Measurements from ENCODE around the gene SH2B2. TPM values are rescaled to one million over a fixed set of nuclear protein-coding genes. Genes with fewer than 3 reads are reported as not detected.
"Not testable (repeated sequence)": the region's sequence is repeated elsewhere in the genome, so short reads cannot be mapped to it uniquely, and the experiment has no call there.

The SH2B2 gene
- total RNA-seq, 1 donor from 2014 or later: 11.6 TPM

GRCh38 chr7:102300643-102301221 lies 14.1 kb downstream of the SH2B2 start:
- Mint-ChIP-seq H3K9me3 (ENCODE audit: unreplicated experiment) (peaks cover 15% of the 10 kb centered on the region), H3K27ac (ENCODE audit: unreplicated experiment) (no peak overlapping the region), H3K4me3 (ENCODE audit: unreplicated experiment) (no peak overlapping the region), H3K36me3 (ENCODE audit: unreplicated experiment) (no peaks in the 10 kb centered on the region), H3K27me3 (ENCODE audit: unreplicated experiment) (peaks cover 9% of the 10 kb centered on the region), H3K4me1 (ENCODE audit: low read depth, unreplicated experiment) (peaks cover 5% of the 10 kb centered on the region)
- DNase-seq: peak; percentile 70
- TF ChIP-seq CTCF (IDR thresholded peaks at IDR 0.05; ENCODE audit: partially characterized antibody, unreplicated experiment): peak; percentile 71

- H3K9me3 Mint-ChIP-seq (ENCODE audit: unreplicated experiment): peaks cover 15% of the 10 kb centered on the region
- H3K4me3 Mint-ChIP-seq (ENCODE audit: unreplicated experiment); H3K27ac Mint-ChIP-seq (ENCODE audit: unreplicated experiment); DNase-seq; H3K27me3 Mint-ChIP-seq (ENCODE audit: unreplicated experiment); H3K4me1 Mint-ChIP-seq (ENCODE audit: low read depth, unreplicated experiment); H3K36me3 Mint-ChIP-seq (ENCODE audit: unreplicated experiment): not testable (repeated sequence)
These were observed 14.7 kb downstream of the SH2B2 start for GRCh38 chr7:102301367-102301766.

GRCh38 chr7:102302025-102302424 lies 15.4 kb downstream of the SH2B2 start:
- Mint-ChIP-seq H3K9me3 (ENCODE audit: unreplicated experiment) (peaks cover 13% of the 10 kb centered on the region), H3K27ac (ENCODE audit: unreplicated experiment) (no peak overlapping the region), H3K4me1 (ENCODE audit: low read depth, unreplicated experiment) (no peaks in the 10 kb centered on the region), H3K4me3 (ENCODE audit: unreplicated experiment) (no peak overlapping the region), H3K27me3 (ENCODE audit: unreplicated experiment) (peaks cover 6% of the 10 kb centered on the region), H3K36me3 (ENCODE audit: unreplicated experiment) (no peaks in the 10 kb centered on the region)
- no peak for TF ChIP-seq CTCF (IDR thresholded peaks at IDR 0.05; ENCODE audit: partially characterized antibody, unreplicated experiment)
- no peak for DNase-seq

- H3K27ac Mint-ChIP-seq (ENCODE audit: unreplicated experiment): no peak overlapping the region
- H3K9me3 Mint-ChIP-seq (ENCODE audit: unreplicated experiment): peaks cover 9% of the 10 kb centered on the region
- H3K4me3 Mint-ChIP-seq (ENCODE audit: unreplicated experiment): no peak overlapping the region
- peaks cover 6% of the 10 kb centered on the region for H3K27me3 Mint-ChIP-seq (ENCODE audit: unreplicated experiment)
- H3K36me3 Mint-ChIP-seq (ENCODE audit: unreplicated experiment): no peaks in the 10 kb centered on the region
- no peak for TF ChIP-seq CTCF (IDR thresholded peaks at IDR 0.05; ENCODE audit: partially characterized antibody, unreplicated experiment)
- DNase-seq: no peak
- H3K4me1 Mint-ChIP-seq (ENCODE audit: low read depth, unreplicated experiment): peaks cover 2% of the 10 kb centered on the region
These were observed 17.2 kb downstream of the SH2B2 start for GRCh38 chr7:102303669-102304422.

GRCh38 chr7:102304668-102305067 lies 18.0 kb downstream of the SH2B2 start:
- Mint-ChIP-seq H3K4me1 (ENCODE audit: low read depth, unreplicated experiment) (peaks cover 2% of the 10 kb centered on the region), H3K36me3 (ENCODE audit: unreplicated experiment) (no peaks in the 10 kb centered on the region), H3K27ac (ENCODE audit: unreplicated experiment) (no peak overlapping the region), H3K4me3 (ENCODE audit: unreplicated experiment) (no peak overlapping the region), H3K9me3 (ENCODE audit: unreplicated experiment) (peaks cover 9% of the 10 kb centered on the region), H3K27me3 (ENCODE audit: unreplicated experiment) (peaks cover 6% of the 10 kb centered on the region)
- no peak for DNase-seq
- TF ChIP-seq CTCF (IDR thresholded peaks at IDR 0.05; ENCODE audit: partially characterized antibody, unreplicated experiment): no peak
